Measurements from ENCODE around the gene CRYBA4.

Gene CRYBA4

DNA sequence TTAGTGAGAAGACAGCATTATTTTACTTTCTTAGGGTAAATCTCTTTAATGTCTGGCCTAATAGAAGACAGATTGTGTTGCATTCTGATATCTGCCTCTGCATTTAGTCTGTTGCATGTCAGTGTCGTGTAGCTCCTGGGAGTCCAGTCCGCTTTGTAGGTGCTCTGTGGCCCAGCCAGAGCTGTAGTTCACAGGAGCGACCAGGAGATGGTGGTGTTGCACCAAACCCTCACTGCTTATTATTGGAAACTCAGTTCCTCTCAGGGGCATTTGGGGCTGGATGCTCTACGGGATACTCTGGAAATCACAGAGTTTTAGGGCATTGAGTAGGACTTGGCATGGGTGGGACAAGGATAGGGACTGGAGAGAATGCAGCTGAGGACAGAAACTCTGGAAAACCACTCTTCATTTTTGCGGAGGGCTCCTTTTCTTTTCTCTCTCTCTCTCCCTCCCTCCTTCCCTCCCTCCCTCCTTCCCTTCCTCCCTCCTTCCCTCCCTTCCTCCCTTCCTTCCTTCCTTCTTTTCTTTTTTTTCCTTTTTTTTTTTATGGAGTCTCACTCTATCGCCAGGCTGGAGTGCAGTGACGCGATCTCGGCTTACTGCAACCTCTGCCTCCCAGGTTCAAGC, 57.4 kb downstream of the CRYBA4 start:
- peak; percentile 85 for DNase-seq (ENCODE audit: extremely low spot score)
- CTCF ChIA-PET = interaction anchor here (0.7 kb wide), 1 partner anchor 12 kb away, joined by 3 read pairs; no protein-coding TSS in a partner anchor
- POLR2A ChIA-PET = no interaction called here
- TF ChIP-seq ELF4 (IDR thresholded peaks at IDR 0.05) (no peak), FOXM1 (IDR thresholded peaks at IDR 0.05; ENCODE audit: borderline replicate concordance) (no peak), L3MBTL2 (conservative IDR thresholded peaks at IDR 0.05) (no peak)
